Mucosa of descending colon (tissue), 3 donors: ENCODE results near the gene DEXI. TPM values are rescaled to one million over a fixed set of nuclear protein-coding genes. Genes with fewer than 3 reads are reported as not detected.

Source experiments
- ATAC-seq: fragments of 200-7000 bp; cut with Tn5 transposase; one replicate; pipeline ENCODE4 v1.9.1; 2020; ENCODE audit warnings: mild to moderate bottlenecking, moderate library complexity
- DNase-seq, 3 donors: peaks; one replicate each; pipeline ENCODE4 v3.0.0-alpha.2; 2020
- H3K36me3 ChIP-seq: fragments of 200-600 bp; one replicate; pipeline ENCODE4 v1.8.0; 2021; ENCODE audit warnings: low read depth, mild to moderate bottlenecking
- H3K4me1 ChIP-seq: fragments of 200-600 bp; one replicate; pipeline ENCODE4 v1.8.0; 2021; ENCODE audit warnings: low read depth, mild to moderate bottlenecking
- H3K4me3 ChIP-seq: fragments of 200-600 bp; one replicate; pipeline ENCODE4 v1.8.0; 2021; ENCODE audit warnings: mild to moderate bottlenecking
- H3K9me3 ChIP-seq: fragments of 200-600 bp; one replicate; pipeline ENCODE4 v1.8.0; 2021; ENCODE audit warnings: mild to moderate bottlenecking
- intact Hi-C, 2 donors: fragments of 100-400 bp; cut with DNase I in 1 of 2; cut with micrococcal nuclease in 1 of 2; formaldehyde crosslinking; loops; one replicate each; pipeline versions ENCODE4 v1.11.0 to v1.11.1; 2022; cut with DNase I, micrococcal nuclease
- total RNA-seq, 3 donors: library from RNA; stranded (reverse); fragmentation: NEBNext Ultra II Directional in 2 of 3; extraction: Animal tissue kit (Norgen Biotek cat#: 25700) in 2 of 3; gene quantifications; one replicate each; pipeline versions ENCODE4 v1.2.1 to v1.2.4, GENCODE V29; 2021 to 2023
- TF ChIP-seq, protein P1 (sequence below): fragments of 200-600 bp; IDR thresholded peaks from one replicate; pipeline ENCODE4 v1.8.0; 2022; ENCODE audit warnings: antibody characterized with exemption, mild to moderate bottlenecking
- donor health status: DM: no; HTN: no; CAD: no; lungs with moderate emphysema.
- donor health status: DM: no; HTN: no; CAD: no.
- donor health status: DM: no; HTN: yes; CAD: no.

Gene DEXI
- total RNA-seq, 3 donors from 2014 or later: 18.0 to 44.8 (median 26.6) TPM

DNA sequence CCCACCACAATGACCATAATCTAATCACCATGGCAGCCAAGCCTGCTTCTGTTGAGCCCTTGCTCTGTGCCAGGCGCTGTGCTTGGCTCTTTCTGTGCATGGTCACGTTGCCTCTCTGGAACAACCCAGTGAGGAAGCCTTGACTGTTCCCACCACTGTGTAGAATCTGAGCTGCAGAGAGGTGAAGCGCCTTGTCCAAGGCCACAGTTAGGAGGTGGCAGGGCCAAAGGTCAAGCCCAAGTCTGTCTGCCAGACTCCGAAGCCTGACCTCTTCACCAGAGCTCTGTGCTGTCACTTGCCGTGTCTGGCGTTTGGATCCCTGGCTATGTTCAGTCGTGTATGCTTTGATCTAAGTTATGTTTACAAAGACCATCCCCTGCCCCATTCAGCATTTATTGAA, 12.6 kb upstream of the DEXI start:
- DNase-seq (no peak), ATAC-seq (no peak)
- H3K4me1 ChIP-seq: no peaks in the 10 kb centered on the region
- TF ChIP-seq, protein P1, sequence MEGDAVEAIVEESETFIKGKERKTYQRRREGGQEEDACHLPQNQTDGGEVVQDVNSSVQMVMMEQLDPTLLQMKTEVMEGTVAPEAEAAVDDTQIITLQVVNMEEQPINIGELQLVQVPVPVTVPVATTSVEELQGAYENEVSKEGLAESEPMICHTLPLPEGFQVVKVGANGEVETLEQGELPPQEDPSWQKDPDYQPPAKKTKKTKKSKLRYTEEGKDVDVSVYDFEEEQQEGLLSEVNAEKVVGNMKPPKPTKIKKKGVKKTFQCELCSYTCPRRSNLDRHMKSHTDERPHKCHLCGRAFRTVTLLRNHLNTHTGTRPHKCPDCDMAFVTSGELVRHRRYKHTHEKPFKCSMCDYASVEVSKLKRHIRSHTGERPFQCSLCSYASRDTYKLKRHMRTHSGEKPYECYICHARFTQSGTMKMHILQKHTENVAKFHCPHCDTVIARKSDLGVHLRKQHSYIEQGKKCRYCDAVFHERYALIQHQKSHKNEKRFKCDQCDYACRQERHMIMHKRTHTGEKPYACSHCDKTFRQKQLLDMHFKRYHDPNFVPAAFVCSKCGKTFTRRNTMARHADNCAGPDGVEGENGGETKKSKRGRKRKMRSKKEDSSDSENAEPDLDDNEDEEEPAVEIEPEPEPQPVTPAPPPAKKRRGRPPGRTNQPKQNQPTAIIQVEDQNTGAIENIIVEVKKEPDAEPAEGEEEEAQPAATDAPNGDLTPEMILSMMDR: no peak
- no peak overlapping the region for H3K4me3 ChIP-seq
- no peaks in the 10 kb centered on the region for H3K9me3 ChIP-seq
- H3K36me3 ChIP-seq: no peaks in the 10 kb centered on the region
- intact Hi-C loops: no loop called here

DNA sequence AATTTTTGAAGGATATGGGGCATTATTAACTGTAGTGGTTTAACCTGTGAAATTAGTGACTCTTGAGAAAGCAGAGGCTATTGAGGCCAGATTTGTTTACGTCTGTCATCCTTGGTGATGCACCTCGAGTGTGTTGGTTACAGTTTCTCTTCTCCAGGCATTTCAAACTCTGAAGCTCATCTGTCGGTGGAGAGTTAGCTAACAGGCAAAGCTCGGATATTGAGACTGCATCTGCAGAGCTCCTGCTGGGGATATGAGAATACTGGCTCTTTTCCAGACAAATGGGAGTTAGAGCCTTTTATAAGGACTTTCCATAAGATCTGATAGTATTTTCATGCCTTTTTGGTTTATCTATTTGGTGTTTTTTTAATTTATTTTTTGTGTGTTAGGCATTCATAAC, 8.8 kb upstream of the DEXI start:
- no peaks in the 10 kb centered on the region for H3K36me3 ChIP-seq
- TF ChIP-seq, protein P1: no peak

DNA sequence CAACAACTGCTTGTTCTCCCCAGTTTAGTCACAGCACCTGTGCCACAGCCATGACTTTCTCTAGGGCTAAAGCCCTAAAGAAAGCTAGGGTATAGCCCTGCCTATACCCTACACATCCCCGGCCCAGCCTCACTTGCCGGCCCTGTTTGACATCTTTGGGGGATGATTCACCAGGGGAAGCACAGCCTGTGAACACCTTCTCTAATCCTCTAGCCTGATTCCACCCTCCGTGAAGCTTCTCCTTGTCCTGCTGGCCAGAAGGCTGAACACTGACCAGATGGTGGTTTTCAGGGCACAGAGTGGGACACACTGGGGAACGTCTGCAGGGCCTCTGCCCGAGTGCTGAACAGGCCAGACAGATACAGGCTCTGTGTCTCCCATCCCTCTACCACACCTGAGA, 8.1 kb upstream of the DEXI start:
- Histone ChIP-seq H3K4me3 (no peak overlapping the region), H3K36me3 (no peaks in the 10 kb centered on the region), H3K9me3 (no peaks in the 10 kb centered on the region), H3K4me1 (peaks cover 5% of the 10 kb centered on the region)
- ATAC-seq (no peak), DNase-seq (no peak)
- TF ChIP-seq, protein P1: no peak
- intact Hi-C loops: no loop called here

More for the DNA sequence above, 8.8 kb upstream of the DEXI start:
- Histone ChIP-seq H3K9me3 (no peaks in the 10 kb centered on the region), H3K4me3 (no peak overlapping the region), H3K4me1 (no peaks in the 10 kb centered on the region)
- DNase-seq (no peak), ATAC-seq (no peak)
- intact Hi-C loops: no loop called here

DNA sequence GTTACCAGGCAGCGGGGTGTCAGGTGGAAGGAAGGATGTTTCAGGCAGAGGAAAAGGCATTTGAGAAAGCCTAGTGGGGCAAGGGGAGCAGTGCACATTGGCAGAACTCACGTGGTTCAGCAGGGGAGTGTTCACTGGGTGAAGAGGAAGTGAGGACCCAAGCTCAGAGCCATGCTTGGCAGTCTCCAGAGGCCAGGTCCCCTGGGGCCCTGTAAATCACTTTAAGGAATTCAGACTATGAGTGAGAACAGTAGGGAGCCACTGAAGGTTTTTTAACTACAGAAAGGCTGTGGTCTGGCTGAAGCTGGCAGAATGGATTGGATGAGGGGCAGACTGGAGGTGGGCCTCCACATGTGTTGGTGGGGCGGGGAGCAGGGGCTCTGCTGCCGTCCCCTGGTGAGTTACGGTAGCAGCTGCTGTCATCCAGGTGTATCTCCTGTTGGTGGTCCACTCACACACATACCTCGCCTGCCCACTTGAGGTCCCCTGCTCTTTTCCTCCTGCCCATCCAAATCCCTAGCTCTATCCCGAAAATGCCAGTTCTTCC, 7.2 kb upstream of the DEXI start:
- no peaks in the 10 kb centered on the region for H3K9me3 ChIP-seq
- no peaks in the 10 kb centered on the region for H3K36me3 ChIP-seq
- ATAC-seq (peak; percentile 39), DNase-seq (no peak)
- intact Hi-C loops: no loop called here
- TF ChIP-seq, protein P1: no peak
- H3K4me1 ChIP-seq: peaks cover 10% of the 10 kb centered on the region
- no peak overlapping the region for H3K4me3 ChIP-seq

DNA sequence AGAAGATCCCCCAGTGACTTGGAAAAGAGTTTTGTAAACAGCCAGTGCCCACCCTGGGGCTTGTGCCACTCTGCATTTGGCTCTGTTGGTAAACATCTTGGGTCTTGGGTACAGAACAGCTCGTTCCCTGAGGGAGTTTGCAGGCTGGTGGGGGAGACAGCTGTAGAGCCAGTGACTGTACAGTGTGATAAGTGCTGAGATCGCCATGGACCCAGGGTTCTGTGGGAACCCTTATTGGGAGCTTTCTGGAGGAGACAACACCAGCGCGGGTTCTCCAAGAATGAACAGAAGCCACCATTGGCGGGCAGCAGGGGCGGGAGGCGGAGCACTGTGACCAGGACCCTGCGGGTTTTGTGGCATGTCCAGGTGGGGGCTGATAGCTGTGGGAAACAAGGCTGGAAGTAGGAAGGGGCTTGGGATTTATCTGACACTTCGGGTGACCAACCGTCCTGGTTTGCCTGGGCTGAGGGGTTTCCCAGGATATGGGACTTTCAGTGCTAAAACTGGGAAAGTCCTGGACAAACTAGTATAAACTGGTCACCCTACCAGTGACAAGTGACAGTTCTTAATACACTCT, 5.0 kb upstream of the DEXI start:
- no peak overlapping the region for H3K4me3 ChIP-seq
- H3K36me3 ChIP-seq: no peaks in the 10 kb centered on the region
- DNase-seq: peak in 1 of 3 donors; percentile 48
- intact Hi-C loops: no loop called here
- TF ChIP-seq, protein P1: no peak
- no peaks in the 10 kb centered on the region for H3K9me3 ChIP-seq
- ATAC-seq: no peak
- peaks cover 21% of the 10 kb centered on the region for H3K4me1 ChIP-seq
